Measurements from ENCODE around the gene GPR89A. TPM values are rescaled to one million over a fixed set of nuclear protein-coding genes. Genes with fewer than 3 reads are reported as not detected.
"Not testable (repeated sequence)": the region's sequence is repeated elsewhere in the genome, so short reads cannot be mapped to it uniquely, and the experiment has no call there.

Gene GPR89A
- total RNA-seq, 2 donors from 2014 or later, result 12.6 to 15.2 TPM

- Histone ChIP-seq H3K36me3 (no peaks in the 10 kb centered on the region), H3K9me3 (no peaks in the 10 kb centered on the region), H3K4me1 (peaks cover 0 to 23% of the 10 kb centered on the region in 2 donors), H3K27ac (no peak overlapping the region), H3K27me3 (no peaks in the 10 kb centered on the region), H3K4me3 (no peak overlapping the region)
- no peak for DNase-seq (ENCODE audit: low spot score)
- TF ChIP-seq CTCF (IDR thresholded peaks at IDR 0.05), result no peak
Observed at GRCh38 chr1:145716641-145717345, 109.0 kb downstream of the GPR89A start.

- DNase-seq (ENCODE audit: low spot score), result no peak
- Histone ChIP-seq H3K9me3 (no peaks in the 10 kb centered on the region), H3K27me3 (no peaks in the 10 kb centered on the region), H3K4me3 (no peak overlapping the region), H3K27ac (no peak overlapping the region), H3K4me1 (peaks cover 0 to 23% of the 10 kb centered on the region in 2 donors), H3K36me3 (no peaks in the 10 kb centered on the region)
- TF ChIP-seq CTCF (IDR thresholded peaks at IDR 0.05), result no peak
Observed at GRCh38 chr1:145717833-145718232, 110.0 kb downstream of the GPR89A start.

- H3K4me1 ChIP-seq, result peaks cover 0 to 23% of the 10 kb centered on the region in 2 donors
- H3K9me3 ChIP-seq; H3K27me3 ChIP-seq; H3K36me3 ChIP-seq; H3K27ac ChIP-seq; H3K4me3 ChIP-seq; DNase-seq (ENCODE audit: low spot score): not testable (repeated sequence)
Observed at GRCh38 chr1:145718465-145718864, 110.7 kb downstream of the GPR89A start.

DNA sequence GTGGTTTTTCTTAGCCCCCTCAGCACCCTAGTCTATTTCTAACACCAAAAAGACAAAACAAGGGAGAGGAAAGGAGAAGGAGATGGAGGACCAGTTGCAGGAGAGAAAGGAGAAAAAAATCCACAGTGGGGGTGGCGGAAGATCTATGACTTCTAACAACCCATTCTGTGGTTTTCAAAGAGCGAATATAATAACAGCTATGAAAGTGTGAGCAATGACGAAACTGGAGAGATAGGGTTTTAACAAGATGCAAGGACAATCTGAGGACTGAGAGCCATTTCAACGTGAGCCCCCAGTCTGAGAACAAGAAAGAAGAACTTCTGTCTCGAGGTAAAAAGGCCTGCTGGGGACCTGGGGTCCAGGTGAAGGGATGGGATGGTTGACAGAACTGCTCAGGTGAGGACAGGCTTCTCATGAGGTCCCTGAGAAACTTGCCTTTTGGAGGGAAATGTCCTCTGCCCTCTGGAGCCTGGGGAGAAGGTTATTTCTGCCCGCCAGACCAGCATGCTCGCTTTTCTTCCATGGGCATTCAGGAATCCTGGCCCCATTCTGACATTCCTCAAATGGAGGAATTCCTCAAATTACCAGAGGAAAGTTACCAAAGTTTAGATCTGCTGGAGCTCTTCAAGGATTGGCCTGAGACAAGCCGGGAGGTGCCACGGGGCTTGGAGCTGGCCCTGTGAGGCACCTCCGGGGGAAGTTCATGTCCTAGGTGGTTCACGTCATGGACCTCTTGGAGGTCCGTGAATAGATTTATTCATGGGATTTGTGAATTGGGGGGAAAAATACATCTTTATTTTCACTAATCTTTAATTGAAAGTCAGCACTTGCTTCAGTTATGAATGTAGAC, 111.7 kb downstream of the GPR89A start, which contains the start of gene CD160:
Gene CD160 (plus strand): TSS at position 270 of the 850 bp plus-strand sequence. CDS start 8,829 bp downstream, outside the sequence.
- H3K9me3 ChIP-seq, result no peaks in the 10 kb centered on the region
- no peak within 1 kb of the TSS for H3K4me3 ChIP-seq
- no peaks in the 10 kb centered on the region for H3K27me3 ChIP-seq
- H3K4me1 ChIP-seq, result peaks cover 0 to 18% of the 10 kb centered on the region in 2 donors
- no peak for TF ChIP-seq CTCF (IDR thresholded peaks at IDR 0.05)
- no peak for DNase-seq (ENCODE audit: low spot score)
- H3K27ac ChIP-seq, result no peak within 1 kb of the TSS
- H3K36me3 ChIP-seq, result no peaks in the 10 kb centered on the region

Other genes with a start within 250 kb of the GPR89A start
- 1 to 10 TPM in 1 of 2 donors, under 1 TPM in 1; 0.59 to 1.1 TPM for gene NBPF20, start 182.4 kb upstream of the GPR89A start, total RNA-seq
- gene PDZK1, start 99.4 kb downstream of the GPR89A start, total RNA-seq, result under 1 TPM; 0.30 to 0.35 TPM
- gene CD160, start 111.5 kb downstream of the GPR89A start, total RNA-seq, result not detected
- gene RNF115, start 216.1 kb downstream of the GPR89A start, total RNA-seq, result 10 to 100 TPM; 42.8 to 44.6 TPM
- gene POLR3C, start 216.2 kb downstream of the GPR89A start, total RNA-seq, result 10 to 100 TPM; 16.0 to 19.5 TPM
- 10 to 100 TPM in 1 of 2 donors, 1 to 10 TPM in 1; 3.2 to 10.5 TPM for gene NUDT17, start 237.6 kb downstream of the GPR89A start, total RNA-seq